NCI-H1092 treated with DMSO at 0.1 percent for 48 hours (cell line): ENCODE results near the gene COA1.
"Not testable (repeated sequence)": the region's sequence is repeated elsewhere in the genome, so short reads cannot be mapped to it uniquely, and the experiment has no call there.

Experiments used
- DNase-seq: peaks from one replicate; lab custom pipeline; 2025; lab: John Stamatoyannopoulos, UW

COA1 gene

DNA sequence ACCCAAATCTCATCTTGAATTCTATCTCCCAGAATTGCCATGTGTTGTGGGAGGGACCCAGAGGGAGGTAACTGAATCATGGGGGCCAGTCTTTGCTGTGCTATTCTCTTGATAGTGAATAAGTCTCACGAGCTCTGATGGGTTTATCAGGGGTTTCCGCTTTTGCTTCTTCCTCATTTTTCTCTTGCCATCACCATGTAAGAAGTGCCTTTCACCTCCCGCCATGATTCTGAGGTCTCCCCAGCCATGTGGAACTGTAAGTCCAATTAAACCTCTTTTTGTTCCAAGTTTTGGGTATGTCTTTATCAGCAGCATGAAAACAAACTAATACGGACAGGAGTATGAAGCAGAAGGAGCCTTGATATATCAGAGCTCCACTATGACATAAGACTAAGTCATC, 41.5 kb downstream of the COA1 start:
- DNase-seq, result not testable (repeated sequence)

DNA sequence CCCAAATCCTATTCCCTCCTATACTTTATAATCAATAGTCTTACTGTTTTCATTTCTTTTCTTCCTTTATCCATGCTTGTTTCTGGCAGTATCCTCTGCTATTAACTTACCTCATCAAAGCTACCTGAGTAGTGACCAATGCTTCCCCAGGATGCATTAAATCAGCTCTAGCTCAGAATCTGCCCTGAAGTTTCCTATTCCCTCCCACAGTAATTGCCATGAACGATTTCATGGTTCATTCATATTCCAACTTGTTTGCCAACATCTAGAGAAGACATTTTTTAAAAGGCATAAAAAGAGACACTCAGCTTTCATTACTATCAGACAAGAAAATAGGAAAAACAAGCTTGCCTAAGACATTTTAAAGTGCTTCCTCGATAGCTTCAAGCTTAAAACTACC, 42.3 kb downstream of the COA1 start:
- DNase-seq, result no peak

DNA sequence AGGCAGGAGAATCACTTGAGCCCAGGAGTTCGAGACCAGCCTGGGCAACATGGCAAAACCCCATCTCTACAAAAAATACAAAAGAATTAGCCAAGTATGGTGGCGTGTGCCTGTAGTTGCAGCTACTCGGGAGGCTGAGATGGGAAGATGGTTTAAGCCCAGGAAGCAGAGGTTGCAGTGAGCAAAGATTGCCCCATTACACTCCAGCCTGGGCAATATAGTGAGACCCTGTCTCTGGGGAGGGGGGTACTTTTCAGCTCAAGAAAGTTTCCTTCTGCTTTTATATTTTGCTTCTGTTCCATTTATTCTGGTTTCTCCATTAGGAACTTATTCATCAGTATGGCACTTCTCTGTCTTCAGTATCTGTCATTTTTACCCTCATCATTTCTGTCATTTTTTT, 48.6 kb downstream of the COA1 start:
- no peak for DNase-seq

DNA sequence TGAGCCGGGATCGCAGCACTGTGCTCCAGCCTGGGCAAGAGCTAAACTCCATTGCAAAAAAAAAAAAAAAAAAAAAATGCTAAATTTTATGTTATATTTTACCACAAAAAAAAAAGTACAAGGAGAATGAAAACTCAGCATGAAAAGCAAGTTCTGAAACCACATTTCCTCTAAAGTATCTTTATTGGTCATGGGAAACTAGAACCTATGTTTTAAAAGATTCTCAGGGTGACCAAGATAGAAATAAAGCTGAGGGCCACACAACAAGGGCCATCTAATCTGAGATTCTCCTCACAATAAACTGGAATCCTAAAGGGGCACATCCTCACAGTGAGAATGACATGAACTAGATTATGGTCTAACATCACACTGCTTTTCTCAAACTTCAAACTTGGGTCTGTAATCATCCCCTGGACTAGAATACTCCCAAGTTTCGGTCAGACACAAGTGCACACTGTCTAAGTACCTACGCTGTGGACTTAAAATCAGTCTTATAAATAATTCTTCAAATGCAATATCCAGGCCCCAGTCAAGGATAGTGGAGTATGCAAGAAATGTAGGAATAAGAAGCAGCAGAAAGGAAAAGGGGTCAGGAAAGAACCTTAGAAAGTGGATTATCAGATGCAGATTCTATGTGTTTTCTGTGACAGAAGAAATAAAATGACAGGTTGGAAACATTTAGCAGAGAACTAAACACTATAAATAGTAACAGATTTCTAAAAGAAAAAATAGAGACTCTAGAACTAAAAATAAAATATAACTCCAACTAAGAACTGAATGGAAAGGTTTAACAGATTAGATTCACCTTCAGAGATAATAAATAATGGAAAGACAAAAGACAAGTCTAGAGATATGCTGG, 49.9 kb downstream of the COA1 start:
- DNase-seq, result no peak

DNA sequence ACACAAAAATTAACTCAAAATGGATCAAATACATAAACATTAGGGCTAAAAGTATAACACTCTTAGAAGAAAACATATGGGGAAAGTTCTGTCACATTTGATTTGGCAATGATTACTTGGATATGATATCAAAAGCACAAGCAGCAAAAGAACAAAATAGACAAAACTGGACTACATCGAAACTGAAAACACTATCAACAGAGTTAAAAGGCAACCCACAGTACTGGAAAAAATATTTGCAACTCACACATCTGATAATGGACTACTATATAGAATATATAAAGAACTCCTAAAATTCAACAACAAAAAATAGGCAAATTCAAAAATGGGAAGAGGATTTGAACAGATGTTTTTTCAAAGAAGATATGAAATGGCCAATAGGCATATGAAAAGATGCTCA, 51.0 kb downstream of the COA1 start:
- no peak for DNase-seq

DNA sequence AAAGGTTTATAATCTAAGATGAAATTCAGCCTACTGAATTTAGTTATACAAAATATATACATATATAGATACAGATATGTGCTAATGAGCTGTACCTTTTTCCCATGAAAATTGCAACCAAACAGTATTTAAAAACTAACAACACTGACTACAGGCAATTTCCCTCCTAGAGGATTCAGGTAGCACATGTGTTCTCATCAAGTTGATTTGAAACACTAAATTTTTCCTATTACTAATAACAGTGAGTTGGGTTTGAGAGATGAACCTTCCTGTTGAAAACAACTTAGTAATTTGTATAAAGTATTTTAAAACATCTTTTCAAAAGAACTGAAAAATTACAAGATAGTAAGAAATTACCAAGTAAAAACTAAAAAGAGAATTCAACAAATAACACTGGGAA, 51.5 kb downstream of the COA1 start:
- no peak for DNase-seq

DNA sequence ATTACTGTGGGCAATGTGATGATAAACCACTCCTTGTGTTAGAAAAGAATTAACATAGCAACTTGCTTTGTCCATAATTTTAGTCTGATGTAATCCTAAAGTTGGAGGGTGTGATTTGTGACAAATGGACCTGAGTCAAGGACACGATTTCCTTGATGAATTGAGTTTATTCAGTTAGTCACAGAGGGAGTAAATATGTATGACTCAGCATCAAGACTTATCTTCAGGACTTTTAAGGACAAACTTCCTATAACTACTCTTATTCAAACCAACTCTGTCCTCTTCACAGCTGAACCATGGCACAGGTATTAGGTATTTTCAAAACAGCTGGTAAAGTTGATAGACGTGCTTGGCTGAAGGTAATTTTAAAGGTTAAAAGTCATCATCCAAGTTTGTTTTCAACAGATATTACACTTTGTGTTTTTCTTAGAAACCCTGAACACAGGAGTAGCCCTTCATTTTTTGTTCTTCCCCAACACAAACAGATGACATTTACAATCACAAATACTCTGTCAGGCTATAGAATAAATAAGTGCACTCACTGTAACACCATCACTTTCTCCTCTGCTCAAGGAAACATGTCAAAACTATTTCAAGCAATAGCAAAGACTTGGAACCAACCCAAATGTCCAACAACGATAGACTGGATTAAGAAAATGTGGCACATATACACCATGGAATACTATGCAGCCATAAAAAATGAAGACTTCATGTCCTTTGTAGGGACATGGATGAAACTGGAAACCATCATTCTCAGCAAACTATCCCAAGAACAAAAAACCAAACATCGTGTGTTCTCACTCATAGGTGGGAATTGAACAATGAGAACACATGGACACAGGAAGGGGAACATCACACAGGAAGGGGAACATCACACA, 54.5 kb downstream of the COA1 start:
- DNase-seq, result no peak

DNA sequence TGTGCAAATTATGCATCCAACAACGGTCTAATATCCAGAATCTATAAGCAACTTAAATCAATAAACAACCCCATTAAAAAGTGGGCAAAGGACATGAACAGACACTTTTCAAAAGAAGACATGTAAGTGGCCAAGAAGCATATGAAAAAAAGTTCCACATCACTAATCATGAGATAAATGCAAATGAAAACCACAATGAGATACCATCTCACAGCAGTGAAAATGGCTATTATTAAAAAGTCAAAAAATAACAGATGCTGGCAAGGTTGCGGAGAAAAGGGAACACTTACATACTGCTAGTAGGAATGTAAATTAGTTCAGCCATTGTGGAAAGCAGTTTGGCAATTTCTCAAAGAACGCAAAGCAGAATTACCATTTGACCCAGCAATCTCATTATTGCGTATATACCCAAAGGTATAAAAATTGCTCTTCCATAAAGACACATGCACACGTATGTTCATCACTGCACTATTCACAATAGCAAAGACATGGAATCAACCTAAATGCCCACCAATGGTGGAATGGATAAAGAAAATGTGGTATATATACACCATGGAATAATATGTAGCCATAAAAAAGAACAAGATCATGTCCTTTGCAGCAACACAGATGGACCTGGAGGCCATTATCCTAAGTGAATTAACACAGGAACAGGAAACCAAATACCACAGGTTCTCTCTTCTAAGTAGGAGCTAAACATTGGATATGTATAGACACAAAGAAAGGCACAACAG, 55.9 kb downstream of the COA1 start:
- DNase-seq, result not testable (repeated sequence)

DNA sequence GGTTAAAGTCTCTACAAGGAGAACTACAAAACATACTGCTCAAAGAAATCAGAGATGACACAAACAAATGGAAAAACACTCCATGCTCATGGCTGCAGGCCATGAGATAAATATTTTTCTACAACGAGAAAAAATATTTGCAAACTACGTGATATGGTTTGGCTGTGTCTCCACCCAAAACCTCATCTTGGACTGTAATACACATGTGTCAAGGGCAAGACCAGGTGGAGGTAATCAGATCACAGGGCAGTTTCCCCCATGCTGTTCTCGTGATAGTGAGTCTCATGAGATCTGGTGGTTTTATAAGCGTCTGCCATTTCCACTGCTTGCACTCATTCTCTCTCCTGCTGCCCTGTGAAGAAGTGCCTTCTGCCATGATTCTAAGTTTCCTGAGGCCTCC, 57.8 kb downstream of the COA1 start:
- DNase-seq, result no peak

DNA sequence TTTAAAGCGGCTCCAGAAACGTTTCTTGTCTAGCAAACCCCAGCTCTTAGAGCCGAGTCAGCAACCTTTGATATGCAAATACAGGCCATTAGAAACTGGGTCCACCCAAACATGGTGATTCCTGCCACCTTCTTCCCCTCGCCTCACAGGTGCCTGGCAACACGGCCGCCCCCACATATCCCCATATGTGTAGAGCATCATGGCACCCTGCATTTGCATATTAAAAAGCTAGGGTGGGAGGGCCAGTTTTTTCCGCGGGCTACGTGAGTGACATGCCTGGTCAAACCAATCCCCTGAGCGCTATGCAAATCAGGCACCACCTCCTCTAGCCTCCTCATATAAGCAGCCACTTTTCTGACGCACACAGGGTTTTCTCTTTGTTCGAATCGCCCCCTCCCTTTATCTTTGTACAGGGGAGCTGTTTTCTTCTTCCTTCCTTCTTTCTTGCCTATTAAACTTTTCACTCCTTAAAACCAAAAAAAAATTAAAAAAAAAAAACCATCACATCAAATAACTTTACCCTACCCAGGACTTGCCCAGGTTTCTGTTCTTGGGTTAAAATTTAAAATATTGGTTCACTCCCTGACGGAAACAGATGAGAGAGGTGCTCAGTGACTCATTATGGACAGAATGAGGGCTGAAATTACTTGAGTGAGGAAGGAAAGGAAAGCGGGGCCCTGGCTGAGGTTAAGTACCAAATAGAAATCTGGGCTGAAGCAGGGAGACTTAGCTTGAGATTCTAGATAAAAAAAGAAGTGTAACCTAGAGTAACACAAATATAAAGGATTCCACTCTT, 59.8 kb downstream of the COA1 start:
- DNase-seq, result no peak

DNA sequence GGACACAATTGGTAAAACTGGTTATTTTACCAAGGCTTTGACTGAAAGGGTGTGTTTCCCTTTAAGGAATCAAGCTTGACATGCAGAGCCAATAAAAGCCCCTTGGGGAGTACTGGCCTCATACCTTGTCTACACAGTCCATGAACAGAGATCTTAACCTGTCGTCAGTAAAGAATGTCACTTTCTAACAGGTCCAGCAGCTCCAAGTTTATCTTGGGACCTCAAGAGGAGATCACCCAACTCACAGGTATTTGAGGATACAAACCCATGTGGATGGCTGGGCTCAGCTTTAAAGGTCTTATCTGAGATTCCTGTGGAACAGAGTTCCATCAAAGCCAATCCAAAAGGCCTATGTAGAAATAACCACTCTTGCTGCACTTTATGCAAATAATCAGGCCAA, 61.3 kb downstream of the COA1 start:
- DNase-seq, result no peak

DNA sequence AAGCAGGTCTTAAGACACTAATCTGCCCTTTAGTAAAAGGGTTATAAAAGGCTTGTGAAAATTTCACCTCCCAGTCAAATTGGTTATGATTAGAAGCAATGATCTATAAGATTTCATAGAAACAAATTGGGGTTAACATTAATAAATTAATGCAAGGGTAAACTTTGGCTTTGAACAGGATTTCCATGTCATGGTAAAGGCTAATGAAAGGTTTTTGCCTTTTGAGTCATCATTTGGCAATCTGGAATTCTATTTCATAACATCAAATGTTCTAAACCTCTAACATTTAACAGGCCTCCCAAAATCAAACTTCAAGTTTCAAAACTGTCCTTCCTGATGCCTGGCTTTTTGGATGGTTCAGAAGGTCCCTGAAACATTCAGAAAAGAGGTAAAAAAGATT, 62.4 kb downstream of the COA1 start:
- no peak for DNase-seq

DNA sequence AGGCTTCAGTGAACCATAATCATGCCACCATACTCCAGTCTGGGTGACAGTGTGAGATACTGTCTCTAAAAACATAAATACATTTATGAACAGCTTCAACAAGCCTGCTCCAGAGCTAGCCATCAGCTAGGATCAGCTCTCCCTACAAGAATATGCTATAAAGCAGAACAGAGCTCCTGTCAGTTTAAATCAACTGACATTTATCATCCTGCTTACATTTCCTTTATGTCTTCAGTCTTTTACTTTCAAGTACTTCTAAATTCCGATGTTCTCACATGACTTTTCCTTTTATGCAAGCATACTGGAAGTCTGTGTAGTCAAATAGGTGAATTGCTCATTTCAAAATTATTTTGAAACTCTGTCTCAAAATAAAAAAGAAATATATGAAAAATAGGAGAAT, 64.6 kb downstream of the COA1 start:
- no peak for DNase-seq

DNA sequence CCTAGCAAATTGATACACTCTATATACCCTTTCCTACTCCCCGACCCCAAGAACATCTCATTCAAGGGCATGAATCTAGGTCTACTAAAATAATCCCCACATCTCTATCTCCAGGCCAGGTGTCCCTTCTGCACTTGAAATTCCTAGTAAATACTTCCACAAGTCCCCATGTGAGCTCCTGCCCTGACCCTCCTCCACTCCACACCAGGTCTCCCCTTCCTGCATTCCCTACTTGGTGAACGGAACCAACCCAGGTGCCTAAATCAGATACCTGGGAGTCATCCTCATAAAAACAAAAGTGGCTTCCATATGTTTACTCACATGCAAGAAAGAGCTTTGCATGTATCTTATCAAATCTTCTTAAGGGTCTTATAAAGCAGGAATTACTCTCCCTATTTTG, 69.2 kb downstream of the COA1 start:
- no peak for DNase-seq

DNA sequence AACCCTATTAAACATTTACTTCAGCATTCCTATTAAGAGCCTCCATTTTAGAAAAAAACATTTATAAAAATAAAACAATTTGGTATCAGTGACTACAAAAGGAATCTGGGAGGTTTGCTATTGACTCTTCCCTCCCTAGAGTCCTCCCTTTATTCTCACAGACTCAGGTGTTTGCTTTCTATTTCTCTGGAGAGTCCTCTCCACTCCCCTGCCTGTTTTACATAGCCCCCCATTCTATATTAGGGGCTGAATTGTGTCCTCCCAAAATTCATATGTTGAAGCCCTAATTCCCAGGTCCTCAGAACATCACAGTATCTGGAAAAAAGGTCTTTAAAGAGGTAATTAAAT, 69.8 kb downstream of the COA1 start:
- no peak for DNase-seq

DNA sequence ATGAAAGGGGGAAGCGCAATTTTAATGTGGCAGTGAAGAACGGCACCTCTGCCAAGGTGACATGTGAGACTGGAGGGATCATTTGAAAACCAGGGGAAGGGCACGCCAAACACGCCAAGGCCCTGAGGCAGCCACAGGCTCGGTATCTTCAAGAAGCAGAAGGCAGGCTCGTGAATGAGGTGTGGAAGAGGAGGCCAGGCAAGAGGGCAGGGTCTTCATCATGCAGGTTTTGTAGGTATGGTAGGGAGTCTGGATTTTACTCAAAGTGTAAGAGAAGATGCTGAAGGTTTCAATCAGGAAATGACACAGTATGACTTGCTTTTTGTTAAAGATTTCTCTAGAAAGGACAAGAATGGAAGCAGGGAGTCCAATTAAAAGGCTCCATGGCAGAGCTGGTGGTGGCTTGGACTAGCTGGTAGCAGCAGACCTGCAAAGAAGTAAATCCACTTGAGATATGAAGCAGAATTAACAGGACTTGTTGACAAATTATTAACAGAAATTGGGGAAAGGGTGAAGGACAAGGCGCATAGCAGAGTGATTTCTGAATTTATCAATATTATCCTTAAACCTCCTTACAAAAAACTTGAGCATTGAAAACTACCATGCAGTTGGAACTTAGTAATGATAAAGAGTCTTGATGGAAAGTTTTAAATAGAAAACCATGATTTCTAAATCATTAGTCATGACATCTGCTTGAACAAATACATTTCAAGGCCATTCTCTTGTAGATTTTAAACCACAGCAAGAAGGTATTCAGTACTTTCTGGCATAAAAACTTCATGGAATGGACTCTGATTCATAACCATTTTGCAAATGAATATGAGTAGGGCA, 70.4 kb downstream of the COA1 start:
- DNase-seq, result no peak

DNA sequence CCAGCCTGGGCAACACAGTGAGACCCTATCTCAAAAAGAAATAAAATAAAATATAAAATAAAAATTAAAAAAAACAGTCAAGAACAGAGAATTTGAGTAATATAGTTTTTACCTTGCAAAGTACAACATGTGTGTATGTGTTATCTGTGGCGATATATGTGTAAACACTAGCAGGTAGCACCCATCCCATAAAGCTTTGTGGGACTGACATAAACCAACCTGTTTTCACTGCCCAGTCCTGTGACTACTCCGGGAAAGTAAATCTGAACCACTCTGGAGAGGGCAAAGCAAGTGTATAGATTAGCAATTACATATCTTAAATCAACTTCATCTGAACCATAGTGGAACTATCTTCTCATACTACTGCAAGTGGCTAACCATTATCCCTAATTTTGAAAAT, 72.3 kb downstream of the COA1 start:
- DNase-seq, result no peak

DNA sequence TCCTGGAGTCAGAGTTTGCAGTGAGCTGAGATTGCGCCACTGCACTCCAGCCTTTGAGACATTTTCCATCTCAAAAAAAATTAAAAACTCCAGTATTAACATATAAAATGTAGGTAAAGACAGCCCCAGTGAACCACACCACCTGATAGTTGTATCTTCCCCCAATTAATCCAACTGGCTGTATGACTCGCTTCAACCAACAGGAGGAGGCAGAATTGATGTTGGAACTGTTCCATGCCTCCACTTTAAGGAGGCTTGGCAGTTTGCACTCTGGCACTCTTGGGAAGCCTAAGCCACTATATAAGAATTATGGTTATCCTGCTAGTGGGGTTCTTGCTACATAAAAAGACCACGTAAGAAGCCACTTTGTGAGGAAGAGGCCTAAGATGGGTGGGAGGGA, 73.7 kb downstream of the COA1 start:
- no peak for DNase-seq

DNA sequence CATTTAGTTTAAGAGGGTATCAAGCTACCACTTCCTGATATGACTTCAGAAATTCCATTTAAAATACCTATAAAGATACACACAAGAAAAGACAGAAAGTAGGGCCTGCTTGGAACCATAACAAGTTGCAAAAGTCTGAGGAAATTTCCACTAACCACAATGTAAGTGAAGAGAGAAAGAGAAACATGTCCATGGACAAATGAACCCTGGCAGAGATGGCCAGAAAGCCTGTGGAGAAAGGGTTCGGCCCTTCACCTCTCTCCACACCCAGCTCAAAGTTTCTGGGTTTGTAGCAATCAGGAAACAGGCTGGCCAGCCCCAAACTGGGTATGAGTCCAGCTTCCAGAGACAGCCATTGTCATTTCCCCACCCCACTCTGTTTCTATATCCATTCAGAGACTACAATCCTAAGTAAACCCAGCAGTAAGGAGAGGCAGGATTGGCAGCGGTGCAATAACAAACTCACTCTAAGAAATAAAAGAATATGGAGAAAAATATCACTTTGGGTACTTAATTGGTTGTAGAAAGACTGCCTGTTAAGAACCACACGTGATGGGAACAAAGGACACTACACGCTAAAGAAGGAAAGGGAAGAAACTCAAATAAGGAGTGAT, 75.3 kb downstream of the COA1 start:
- no peak for DNase-seq

DNA sequence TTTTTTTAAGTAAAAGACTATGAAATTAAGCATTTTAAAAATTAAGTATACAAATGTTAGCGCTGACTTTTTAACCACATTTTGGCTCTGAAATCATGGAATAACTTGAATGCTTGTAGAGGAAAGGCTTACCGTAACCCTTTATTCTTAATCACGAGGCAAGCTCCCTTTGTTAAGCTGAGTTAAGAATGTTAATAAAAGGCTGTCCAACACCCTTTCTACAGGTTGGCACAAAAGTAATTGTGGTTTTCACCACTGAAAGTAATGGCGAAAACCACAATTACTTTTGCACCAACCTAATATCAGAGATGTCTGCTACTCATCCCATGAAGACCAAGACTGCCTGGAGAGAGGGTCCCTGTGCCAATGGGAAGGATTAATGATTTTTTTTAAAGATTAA, 75.9 kb downstream of the COA1 start:
- DNase-seq, result no peak

DNA sequence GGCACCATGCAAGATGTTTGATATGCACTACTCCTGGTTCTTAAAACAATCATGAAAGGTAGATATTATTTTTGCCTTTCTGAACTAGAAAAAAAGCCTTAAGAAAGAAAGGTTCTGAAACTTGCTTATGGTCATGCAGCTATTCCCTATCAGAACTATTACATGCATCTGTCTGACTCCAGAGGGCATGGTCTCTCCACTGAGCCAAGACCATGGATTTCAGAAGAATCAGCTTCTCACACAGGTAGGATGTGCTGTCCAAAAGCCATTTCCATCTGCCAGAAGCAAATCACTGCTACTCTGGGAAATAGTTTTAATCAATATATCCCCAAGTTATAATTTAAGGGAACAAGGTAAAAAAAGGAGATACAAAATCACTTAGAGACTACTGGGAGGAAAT, 77.0 kb downstream of the COA1 start:
- no peak for DNase-seq
